Germinal center (tissue), 1 donor: ENCODE results near the gene SNAPC2.
"Not testable (repeated sequence)": the region's sequence is repeated elsewhere in the genome, so short reads cannot be mapped to it uniquely, and the experiment has no call there.

Experiments
- DNase-seq: peaks from one replicate; pipeline ENCODE4 v3.0.0; 2012; ENCODE audit warnings: mixed read lengths, low spot score

The SNAPC2 gene

DNA sequence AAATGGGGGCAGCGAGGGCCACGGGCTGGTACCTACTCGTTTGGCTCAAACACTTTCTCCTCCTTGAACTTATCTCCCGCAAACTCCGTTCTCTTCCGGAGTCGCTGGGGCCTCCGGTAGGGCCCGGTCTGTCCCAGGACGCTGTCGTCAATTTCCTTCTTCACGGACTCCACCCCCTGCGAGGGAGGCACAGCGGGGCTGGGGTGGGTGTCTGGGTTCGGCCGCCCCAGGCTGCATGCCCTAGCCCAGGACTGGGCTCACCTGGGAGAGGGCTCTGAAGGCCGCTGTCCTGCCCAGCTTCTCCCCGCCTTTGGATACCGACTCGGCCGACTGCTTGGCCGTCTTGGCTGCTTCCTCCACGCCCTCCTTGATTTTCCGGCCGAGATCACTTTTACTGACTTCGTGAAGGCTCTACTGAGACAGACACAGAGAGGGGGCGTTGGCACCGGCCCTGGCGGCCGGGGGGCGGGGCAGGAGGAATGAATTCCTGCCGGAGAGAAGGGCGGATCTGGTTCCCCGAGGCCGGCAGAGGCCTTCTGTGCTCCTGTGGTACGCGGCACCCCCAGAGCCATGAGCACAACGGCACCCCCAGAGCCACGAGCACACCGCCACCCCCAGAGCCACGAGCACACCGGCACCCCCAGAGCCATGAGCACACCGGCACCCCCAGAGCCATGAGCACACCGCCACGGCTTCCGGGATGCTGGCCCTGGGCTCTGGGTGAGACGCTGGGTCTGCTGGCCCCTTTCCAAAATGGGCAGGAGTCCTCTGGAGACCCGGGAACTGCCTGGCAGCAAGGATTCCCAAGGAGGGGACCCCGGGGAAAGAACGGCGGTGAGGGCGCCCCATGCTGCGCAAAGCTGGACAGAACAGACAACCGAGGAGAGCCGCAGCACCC lies 13.9 kb downstream of the SNAPC2 start:
- DNase-seq = no peak

DNA sequence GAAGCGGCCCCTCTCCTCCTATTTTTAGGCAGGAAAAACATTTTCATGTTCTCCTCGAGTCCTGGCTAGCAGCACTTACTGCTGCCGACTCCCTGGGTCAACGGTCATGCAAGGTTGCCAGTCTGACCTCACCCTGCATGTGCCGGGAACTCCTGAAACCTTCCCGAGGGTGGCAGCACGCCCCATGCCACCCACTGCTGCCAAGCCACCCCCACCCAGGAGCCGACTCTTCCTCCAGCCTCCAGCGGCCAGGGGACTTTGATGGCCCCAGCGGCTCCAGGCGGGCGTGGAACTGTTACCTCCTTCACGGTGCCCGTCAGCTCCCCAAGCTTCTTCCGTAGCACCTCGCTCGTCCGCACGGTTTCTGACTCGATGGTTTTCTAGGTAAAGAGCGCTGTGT lies 14.6 kb downstream of the SNAPC2 start:
- DNase-seq = no peak

DNA sequence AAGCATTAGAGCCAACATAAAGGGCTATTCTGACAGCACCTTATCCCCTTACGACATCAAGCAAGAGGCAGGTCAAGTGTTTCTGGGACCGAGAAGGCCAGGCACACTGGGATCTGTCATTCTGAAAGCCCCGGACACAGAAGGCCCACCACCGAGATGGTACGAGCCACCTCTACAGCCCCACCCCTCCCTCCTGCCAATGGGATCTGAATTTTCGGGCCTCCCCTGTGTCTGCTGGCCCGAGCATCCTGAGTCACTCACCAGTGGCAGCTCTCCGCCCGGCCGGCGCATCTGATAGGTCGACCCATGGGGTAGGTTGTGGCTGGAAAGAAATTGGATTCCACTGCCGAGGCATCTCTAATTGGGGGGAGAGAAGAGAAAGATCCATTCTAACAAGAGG lies 20.7 kb downstream of the SNAPC2 start:
- DNase-seq = no peak

DNA sequence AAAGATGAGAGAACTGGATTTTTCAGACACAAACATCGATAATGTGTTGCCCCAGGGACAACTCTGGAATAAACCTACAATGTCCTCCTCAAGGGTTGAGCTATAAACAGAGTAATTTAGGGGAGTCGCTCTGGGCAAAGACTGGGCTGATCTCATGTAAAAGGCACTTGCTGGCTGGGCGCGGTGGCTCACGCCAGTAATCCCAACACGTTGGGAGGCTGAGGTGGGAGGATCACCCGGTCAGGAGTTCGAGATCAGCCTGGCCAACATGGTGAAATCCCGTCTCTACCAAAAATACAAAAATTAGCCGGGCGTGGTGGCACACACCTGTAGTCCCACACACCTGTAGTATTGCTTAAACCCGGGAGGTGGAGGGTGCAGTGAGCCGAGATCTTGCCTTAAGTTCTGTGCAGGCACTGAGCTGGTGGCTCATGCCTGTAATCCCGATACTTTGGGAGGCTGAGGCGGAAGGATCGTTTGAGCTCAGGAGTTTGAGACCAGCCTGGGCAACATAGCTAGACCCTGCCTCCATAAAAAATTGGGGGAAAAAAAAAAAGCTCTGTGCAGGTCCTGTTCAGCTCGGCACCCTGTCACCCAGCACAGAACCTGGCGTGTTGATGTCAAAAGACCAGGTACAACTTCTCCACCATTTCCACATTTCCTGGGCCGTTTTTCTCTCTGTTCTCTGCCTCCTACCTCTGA lies 21.9 kb downstream of the SNAPC2 start:
- no peak for DNase-seq

- DNase-seq = no peak
Measured at GRCh38 chr19:7942981-7943443, 22.9 kb downstream of the SNAPC2 start.

- peak; percentile 98 for DNase-seq
Measured at GRCh38 chr19:7943444-7944176, 23.5 kb downstream of the SNAPC2 start, which contains the start of gene TIMM44. TIMM44 (minus strand) TSS chr19:7943666; CDS start chr19:7943651, 15 bp downstream.

GRCh38 chr19:7944177-7944761 lies 24.1 kb downstream of the SNAPC2 start:
- peak; percentile 82 for DNase-seq

GRCh38 chr19:7947939-7948338 lies 27.8 kb downstream of the SNAPC2 start:
- no peak for DNase-seq

DNA sequence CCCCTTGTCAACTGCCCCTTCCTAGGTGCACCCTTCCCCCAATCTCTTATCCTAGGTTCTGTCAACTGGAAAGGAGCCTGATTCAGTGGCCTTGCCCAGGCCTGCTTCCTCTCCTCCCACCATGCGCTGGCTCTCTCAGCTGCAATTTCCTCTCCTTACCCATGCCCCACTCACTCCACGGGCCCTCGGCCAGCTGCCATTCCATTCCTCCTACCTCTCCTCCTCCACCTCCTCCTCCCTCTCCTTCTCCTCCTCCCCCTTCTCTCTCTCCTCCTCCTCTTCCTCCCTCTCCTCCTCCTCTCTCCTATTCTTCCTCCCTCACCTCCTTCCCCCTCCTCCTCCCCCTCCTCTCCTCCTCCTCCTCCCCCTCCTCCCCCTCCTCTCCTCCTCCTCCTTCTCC lies 32.9 kb downstream of the SNAPC2 start:
- no peak for DNase-seq

DNA sequence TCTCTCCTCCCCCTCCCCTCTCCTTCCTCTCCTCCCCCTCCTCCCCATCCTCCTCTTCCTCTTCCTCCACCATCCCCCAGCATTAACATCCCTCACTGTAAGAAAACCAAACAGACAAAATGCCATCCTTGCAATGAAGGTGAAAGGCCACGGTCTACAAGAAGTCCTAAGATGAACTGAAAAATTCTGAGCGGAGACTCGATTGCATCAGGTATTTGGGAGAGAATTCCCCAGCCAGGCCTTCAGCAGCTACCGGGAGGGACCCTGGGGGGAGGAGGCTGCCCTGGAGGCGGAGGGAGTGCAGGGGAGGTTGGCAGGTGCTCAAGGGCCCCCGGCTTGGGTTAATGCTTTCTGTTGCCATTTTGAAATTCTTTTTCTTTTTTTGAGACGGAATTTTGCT lies 33.4 kb downstream of the SNAPC2 start:
- DNase-seq = no peak

GRCh38 chr19:7955696-7956095 lies 35.6 kb downstream of the SNAPC2 start:
- no peak for DNase-seq

- DNase-seq = no peak
Measured at GRCh38 chr19:7959211-7959610, 39.1 kb downstream of the SNAPC2 start.

DNA sequence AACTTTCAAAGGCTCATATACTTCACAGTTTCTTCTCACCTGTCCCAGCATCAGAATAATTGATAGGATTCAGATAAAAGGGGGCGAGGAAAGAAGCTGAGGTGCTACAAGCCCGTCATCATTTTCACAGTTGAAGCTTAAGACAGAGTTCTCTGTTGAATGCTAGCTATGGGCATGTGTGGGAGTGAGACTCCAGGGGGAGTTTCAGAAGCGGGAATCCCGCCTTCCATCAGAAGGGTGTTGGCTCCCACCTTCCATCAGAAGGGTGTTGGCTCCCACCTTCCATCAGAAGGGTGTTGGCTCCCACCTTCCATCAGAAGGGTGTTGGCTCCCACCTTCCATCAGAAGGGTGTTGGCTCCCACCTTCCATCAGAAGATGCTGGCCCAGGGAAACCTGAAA lies 40.9 kb downstream of the SNAPC2 start:
- not testable (repeated sequence) for DNase-seq

GRCh38 chr19:7961920-7962626 lies 41.9 kb downstream of the SNAPC2 start:
- DNase-seq = no peak

DNA sequence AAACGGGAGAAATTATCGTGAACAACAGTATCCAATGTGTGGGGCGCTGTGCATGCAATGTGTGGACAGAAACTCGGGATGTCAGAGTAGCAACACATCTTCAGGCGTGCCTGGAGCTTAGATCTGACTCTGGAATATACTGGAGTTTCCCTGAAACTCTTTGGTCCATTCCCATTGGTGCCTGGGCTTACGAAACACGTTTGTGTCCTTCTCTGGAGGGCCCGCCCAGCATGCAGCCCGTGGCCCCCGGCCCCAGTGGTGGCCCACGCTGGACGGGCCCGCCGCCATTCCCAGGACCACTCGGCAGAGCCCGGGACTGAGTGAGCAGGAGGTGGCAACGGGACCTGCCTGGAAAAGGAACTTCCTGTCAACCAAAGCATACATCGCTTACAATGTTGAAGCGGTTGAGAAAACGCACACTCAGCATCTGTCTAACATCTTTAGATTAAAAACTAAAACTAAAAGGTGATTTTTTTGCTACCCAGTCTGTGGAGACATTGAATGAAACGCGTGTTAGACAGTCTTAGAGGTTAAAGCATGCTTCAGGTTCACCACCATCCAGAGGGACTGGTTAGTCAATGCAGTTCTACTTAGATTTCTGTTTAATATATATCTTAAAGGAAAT lies 42.6 kb downstream of the SNAPC2 start:
- DNase-seq = no peak

DNA sequence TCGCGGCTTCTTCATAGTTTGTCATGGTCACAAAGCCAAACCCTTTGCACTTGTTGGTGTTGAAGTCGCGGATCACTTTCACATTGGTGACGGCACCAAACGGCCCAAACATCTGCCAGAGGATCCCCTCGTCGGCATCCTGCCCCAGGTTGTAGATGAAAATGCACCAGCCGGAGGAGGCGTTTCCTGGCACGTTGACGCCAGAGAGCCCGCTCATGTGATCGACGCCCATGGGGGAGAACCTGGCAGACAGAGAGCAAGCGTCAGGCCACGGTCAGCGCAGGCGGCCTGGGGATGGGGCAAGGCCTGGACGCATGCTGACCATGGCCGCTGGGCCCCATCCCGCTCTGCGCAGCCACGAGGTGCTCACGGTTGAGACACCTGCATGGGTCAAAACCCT lies 43.4 kb downstream of the SNAPC2 start:
- no peak for DNase-seq

- DNase-seq = no peak
Measured at GRCh38 chr19:7965259-7965841, 45.2 kb downstream of the SNAPC2 start.

GRCh38 chr19:7965921-7966665 lies 46.0 kb downstream of the SNAPC2 start:
- no peak for DNase-seq

DNA sequence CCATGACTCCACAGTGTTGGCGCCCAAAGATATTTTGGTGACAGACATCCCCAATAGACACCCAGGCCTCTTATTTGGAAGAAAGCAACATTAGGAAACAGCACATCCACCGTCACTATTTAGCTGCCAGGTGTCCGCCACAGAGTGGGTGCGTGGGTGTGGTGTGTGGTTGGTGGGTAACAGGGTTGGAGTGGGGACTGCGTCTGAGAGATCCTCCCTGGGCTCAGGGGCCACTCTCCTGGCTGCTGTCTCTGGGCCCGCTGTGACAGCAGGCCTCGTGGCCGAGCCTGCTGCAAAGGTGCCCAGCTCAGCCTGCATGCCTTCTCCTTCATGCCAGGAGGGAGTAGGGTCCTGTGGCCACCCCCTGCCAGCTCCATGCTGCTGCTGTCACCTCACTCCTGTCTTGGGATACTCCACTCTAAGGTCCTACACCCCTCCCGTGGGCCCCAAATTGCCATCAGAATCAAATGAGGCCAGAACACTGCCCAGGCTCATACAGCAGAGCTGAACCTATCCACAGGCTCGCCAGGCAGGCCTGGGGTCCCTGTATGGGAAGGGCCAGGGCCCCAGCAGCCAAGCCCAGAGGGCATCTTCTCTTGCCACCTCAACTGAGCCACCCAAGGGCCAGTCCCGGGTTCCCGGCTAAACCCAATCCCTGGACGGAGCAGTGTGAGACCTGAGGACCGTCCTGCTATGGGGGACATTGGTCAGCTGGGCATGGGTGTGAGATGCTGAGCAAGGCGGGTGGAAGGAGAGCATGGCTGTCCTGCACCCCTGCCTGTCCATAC lies 48.1 kb downstream of the SNAPC2 start:
- DNase-seq = no peak
